B cell (primary cell): ENCODE measurements around the gene PSMA1.

ENCODE experiments used
- CTCF ChIP-seq: fragments of 200-600 bp; IDR thresholded peaks from one replicate; pipeline ENCODE4 v1.8.0; 2022; ENCODE audit warnings: antibody characterized with exemption, mild to moderate bottlenecking
- EZH2 ChIP-seq: IDR thresholded peaks from 2 replicates; pipeline ENCODE4 v1.6.1; 2012; ENCODE audit warnings: borderline replicate concordance, low read depth, mild to moderate bottlenecking, moderate library complexity, low read length; ENCODE audit not compliant: insufficient read depth, poor library complexity, severe bottlenecking

- no peak for TF ChIP-seq CTCF
- TF ChIP-seq EZH2 = no peak
Measured at GRCh38 chr11:14546672-14547071, 26.5 kb upstream of the PSMA1 start.
